GM21390 (cell line): ENCODE measurements around the gene CEACAM4.
"Not testable (repeated sequence)": the region's sequence is repeated elsewhere in the genome, so short reads cannot be mapped to it uniquely, and the experiment has no call there.

Experiments
- ATAC-seq: cut with Tn5 transposase; IDR thresholded peaks from one replicate; pipeline ENCODE4 v1.9.1; 2021; ENCODE audit not compliant: unreplicated experiment

CEACAM4 gene

DNA sequence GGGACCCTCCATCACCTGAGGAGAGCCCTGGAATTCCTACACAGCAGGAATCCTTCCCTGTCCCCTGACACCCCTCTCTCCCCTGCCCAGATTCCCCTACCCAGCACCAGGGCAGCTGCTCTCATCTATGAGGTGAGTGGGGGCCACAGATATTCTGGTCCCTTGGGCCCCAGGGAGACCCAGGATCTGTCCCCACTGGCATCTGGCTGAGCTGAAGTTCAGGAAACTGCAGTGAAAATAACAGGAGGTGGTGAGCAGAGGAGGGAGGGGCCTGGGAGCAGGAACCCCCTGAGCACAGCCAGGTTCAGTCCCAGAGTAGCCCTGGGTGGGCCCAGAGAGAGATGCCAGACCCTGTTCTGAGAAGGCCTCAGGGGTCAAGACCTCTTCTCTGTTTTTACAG lies 40.8 kb downstream of the CEACAM4 start:
- no peak for ATAC-seq

DNA sequence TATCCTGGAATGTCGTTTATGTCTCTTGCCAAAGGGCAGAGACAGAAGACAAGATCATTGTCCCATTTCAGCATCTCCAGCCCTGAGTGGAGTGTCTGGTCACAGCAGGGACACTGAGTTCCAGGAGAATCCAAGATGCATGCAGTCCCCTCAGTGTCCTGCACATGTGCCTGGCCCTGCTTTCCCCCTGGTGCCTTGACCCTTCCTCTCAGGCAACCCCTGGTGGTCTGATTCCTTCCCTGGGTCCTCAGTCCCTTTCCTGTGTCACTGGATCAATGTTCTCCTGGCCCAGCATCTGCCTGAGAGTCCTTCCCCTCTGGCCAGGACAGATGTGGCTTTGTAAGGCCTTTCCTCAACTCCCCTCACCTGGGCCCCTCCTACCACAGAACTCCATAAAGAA lies 41.9 kb downstream of the CEACAM4 start:
- ATAC-seq: no peak

DNA sequence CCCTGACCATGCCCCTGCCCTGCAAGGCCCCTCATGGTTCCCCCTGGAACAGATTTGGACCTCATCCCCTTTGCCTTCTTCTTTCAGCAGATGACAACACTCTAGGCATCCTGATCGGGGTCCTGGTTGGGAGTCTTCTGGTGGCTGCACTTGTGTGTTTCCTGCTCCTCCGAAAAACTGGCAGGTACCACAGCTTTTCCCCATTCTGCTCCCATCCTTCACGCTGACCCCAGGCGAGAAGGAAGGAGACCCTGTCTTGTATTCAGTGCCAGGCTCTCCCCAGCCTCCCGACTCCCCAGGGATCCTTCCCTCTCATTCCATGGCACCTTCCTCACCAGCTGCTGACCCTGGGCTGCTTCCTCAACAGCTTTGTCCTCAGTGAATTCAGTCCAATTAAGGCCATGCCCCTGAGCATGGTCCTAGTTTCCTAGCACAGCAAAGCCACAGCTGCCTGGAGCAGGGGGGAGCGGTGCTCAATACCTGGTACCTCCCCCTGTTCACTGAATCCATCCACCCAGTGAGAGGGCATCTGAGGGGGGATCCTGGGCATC lies 42.5 kb downstream of the CEACAM4 start:
- no peak for ATAC-seq

DNA sequence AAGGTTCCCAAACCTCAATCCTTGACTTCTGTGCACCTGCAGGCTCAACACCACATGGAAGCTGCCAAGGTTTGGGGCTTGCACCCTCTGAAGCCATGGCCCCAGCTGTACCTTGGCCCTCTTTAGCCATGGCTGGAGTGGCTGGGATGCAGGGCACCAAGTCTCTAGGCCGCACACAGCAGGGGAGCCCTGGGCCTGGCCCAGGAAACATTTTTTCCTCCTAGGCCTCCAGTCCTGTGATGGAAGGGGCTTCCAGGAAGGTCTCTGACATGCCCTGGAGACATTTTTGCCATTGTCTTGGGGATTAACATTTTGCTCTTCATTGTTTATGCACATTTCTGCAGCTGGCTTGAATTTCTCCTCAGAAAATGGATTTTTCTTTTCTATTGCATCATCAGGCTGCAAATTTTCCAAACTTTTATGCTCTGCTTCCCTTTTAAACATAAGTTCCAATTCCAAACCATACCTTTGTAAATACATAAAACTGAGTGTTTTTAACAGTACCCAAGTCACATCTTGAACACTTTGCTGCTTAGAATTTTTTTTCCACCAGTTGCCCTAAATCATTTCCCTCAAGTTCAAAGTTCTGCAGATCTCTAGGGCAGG lies 44.2 kb downstream of the CEACAM4 start:
- ATAC-seq: not testable (repeated sequence)

DNA sequence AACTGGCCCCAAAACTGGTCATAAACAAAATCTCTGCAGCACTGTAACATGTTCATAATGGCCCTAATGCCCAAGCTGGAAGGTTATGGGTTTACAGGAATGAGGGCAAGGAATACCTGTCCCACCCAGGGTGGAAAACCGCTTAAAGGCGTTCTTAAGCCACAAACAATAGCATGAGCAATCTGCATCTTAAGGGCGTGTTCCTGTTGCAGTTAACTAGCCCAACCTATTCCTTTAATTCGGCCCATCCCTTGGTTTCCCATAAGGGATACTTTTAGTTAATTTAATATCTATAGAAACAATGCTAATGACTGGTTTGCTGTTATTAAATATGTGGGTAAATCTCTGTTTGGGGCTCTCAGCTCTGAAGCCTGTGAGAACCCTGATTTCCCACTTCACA lies 45.8 kb downstream of the CEACAM4 start:
- not testable (repeated sequence) for ATAC-seq

DNA sequence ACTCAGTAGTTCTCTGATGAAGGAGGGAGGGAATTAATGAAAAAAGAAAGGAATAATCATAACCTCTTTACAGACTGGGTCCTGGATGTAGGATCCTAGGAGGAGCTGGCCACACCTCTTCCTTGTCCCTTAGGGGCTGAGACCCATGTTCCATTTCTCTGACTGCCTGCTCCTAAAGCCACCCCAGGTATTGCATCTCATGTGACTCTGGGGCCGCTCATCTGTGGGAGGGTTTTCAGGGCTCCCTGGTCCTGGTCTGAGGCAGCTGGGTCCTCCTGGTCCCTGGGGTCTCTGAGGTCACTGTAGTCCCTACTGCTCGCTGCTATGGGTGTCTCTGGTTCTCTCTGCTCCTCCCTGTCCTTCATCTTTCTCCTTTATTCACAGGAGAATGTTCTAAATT lies 48.0 kb downstream of the CEACAM4 start:
- ATAC-seq: no peak

DNA sequence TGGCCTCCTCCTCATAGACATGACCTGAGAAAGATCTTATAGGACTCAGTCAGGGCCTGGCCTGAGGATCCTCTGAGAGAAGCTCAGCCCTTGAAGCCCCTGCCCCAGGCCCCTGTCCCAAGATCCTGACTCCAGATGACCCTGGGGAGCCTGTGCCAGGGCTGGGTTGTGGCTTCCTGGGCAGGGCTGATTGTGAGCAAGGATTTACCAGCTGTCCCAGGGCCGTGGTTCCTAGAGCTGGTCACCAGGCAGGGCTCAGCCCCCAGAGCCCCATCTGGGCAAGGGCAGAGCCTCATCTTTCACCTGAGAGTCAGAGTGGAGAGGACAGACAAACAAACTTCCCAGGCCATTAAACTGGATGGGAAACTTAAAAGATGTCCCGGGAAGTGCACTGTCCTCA lies 49.0 kb downstream of the CEACAM4 start:
- no peak for ATAC-seq

DNA sequence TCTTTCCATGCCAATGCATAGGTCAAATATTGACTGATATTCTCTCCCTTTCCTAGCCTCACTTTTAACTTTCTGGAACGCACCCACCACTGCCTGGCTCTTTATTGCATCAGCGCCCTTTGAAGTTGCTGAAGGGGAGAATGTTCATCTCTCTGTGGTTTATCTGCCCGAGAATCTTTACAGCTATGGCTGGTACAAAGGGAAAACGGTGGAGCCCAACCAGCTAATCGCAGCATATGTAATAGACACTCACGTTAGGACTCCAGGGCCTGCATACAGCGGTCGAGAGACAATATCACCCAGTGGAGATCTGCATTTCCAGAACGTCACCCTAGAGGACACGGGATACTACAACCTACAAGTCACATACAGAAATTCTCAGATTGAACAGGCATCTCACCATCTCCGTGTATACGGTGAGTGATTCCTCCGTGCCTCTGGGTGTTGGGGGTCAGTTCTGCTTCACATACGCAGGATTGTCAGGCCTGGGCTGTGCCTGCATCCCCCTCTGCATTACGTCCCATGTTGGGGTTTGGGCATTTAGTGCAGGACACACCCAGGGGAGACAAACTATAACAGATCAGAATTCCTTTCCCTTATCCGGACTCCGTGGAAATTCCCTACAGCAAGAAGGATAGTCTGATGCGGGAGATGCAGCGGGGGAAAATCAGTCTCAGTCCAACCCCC lies 49.6 kb downstream of the CEACAM4 start:
- no peak for ATAC-seq

DNA sequence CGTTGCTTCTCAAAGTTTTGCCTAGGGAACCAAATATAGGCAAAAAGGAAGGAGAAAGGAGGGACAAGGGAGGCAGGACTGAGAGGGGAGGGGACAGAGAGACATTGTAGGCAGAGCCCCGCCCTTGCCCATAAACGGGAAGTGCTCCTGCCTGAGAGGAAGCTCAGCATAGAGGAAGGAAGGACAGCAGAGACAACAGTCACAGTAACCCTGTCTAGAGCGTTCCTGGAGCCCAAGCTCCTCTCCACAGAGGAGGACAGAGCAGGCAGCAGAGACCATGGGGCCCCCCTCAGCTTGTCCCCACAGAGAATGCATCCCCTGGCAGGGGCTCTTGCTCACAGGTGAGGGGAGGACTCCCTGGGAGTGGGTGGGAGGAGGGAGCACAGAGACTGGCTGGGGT lies 50.9 kb downstream of the CEACAM4 start, which contains the start of gene CEACAM21:
TSS of gene CEACAM21 (plus strand) at position 169 of the 400 bp plus-strand sequence. CDS start at position 278, 109 bp downstream.
- peak; percentile 78 for ATAC-seq

DNA sequence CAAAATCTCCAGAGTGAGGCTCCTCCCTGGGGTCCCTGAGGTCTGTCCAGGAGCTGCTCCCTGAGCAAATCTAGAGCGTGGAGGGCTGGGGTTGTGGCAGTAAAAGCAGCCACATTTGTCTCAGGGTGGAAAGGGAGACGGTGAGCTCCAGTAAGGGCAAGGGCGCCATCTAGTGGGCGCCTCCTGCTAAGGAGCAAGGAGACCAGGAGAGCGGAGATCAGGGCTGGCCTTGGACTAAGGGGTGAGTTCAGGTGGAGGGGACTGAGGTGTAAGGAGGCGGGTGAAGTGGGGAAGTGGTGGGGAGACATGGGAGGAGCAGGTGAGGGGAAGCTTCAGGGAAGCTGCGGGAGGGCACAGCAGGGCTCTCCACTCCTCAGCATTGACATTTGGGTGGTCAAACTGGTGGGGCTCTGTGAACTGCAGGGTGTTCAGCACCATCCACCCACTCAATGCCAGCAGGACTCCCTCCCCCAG lies 56.2 kb downstream of the CEACAM4 start:
- ATAC-seq: no peak

DNA sequence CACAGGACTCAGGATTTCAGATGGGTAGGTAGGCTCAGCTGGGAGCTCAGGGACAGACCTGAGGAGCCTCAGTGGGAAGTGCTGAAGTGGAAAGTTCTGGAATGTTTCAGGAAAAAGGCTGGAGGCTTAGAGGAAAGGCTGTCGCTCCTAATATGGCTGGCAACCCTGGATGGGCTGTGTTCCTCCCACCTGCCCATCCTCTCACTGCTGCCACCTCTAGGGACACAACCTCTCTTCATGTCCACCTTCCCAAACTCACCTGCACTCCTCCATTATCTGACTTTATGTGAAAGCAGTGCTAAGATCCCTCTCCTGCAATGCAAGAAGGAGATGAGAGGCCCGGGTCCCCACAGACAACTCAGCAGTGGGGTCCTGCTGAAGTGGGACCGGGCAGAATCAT lies 56.7 kb downstream of the CEACAM4 start:
- no peak for ATAC-seq

DNA sequence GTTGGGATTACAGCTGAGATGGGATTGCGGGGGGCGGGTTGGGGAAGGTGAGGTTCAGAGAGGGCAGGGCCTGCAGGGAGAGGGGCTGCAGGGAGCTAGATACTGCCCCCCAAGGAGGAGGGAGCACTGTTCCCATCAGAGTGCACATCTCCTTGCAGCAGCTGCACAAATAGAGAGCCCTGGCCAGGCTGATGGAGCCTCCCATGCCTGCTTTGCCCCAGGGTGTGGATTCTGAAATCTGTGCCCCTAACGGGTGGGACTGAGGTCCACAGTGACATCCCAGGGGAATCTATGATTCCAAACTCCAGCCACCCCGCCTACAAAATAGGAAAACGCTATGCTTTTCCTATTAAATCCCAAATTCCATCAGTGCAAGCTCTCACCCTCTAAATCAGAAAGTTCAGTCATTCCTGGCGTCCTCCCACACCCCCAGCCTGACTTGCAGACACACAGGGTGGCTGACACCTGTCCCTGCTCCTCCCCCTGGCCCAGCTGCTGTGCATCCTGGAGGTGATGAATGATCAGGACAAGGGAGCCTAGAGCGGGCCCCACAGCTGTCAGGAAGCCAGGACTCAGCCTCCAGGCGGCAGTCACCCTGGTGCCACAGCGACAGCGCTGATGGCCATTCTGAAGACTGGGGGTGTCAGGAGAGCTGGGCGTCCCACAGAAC lies 57.3 kb downstream of the CEACAM4 start:
- ATAC-seq: no peak
